Inflammatory macrophage treated with lipopolysaccharide for 1 hour (primary cell): ENCODE measurements around the gene SBNO1.
A peak's percentile ranks its signal among the peaks of the same experiment; 100 is the strongest.
"Not testable (repeated sequence)": the region's sequence is repeated elsewhere in the genome, so short reads cannot be mapped to it uniquely, and the experiment has no call there.

ENCODE experiments used
- DNase-seq, 2 donors: peaks; one replicate each; pipeline ENCODE4 v3.0.0-alpha.2; 2020 to 2022

SBNO1 gene

GRCh38 chr12:123364532-123365024, at the start of gene SBNO1:
TSS of gene SBNO1 (minus strand) at chr12:123364847. CDS start at chr12:123350441, 14,406 bp downstream.
- peak; percentile 80 to 90 for DNase-seq

GRCh38 chr12:123410041-123410412, 45.4 kb upstream of the SBNO1 start:
- no peak for DNase-seq

GRCh38 chr12:123409284-123410040, 44.8 kb upstream of the SBNO1 start:
- not testable (repeated sequence) for DNase-seq

- DNase-seq: not testable (repeated sequence)
Measured at GRCh38 chr12:123408619-123409018, 44.0 kb upstream of the SBNO1 start.

GRCh38 chr12:123407934-123408333, 43.3 kb upstream of the SBNO1 start:
- not testable (repeated sequence) for DNase-seq

- DNase-seq: not testable (repeated sequence)
Measured at GRCh38 chr12:123407269-123407668, 42.6 kb upstream of the SBNO1 start.

GRCh38 chr12:123404581-123404980, 39.9 kb upstream of the SBNO1 start:
- no peak for DNase-seq

- DNase-seq: no peak
Measured at GRCh38 chr12:123401753-123402683, 37.4 kb upstream of the SBNO1 start.

- no peak for DNase-seq
Measured at GRCh38 chr12:123399255-123399617, 34.6 kb upstream of the SBNO1 start.

- no peak for DNase-seq
Measured at GRCh38 chr12:123398550-123399254, 34.1 kb upstream of the SBNO1 start.

- DNase-seq: no peak
Measured at GRCh38 chr12:123398177-123398549, 33.5 kb upstream of the SBNO1 start.

- DNase-seq: no peak
Measured at GRCh38 chr12:123397400-123397799, 32.8 kb upstream of the SBNO1 start.

- no peak for DNase-seq
Measured at GRCh38 chr12:123396954-123397353, 32.3 kb upstream of the SBNO1 start.

GRCh38 chr12:123396543-123396942, 31.9 kb upstream of the SBNO1 start:
- no peak for DNase-seq

- DNase-seq: no peak
Measured at GRCh38 chr12:123395236-123395635, 30.6 kb upstream of the SBNO1 start.

GRCh38 chr12:123393747-123394146, 29.1 kb upstream of the SBNO1 start:
- no peak for DNase-seq

- no peak for DNase-seq
Measured at GRCh38 chr12:123391546-123392343, 27.1 kb upstream of the SBNO1 start.

GRCh38 chr12:123390498-123391426, 26.1 kb upstream of the SBNO1 start:
- DNase-seq: peak; percentile 42 to 48

- peak in 1 of 2 donors; percentile 16 for DNase-seq
Measured at GRCh38 chr12:123389560-123390351, 25.1 kb upstream of the SBNO1 start.

GRCh38 chr12:123388951-123389559, 24.4 kb upstream of the SBNO1 start:
- DNase-seq: no peak
